ENCODE data around the gene PLCB3. TPM values are rescaled to one million over a fixed set of nuclear protein-coding genes. Genes with fewer than 3 reads are reported as not detected.

Gene PLCB3
- polyA plus RNA-seq, 4 donors, result 11.8 to 17.5 (median 14.8) TPM

DNA sequence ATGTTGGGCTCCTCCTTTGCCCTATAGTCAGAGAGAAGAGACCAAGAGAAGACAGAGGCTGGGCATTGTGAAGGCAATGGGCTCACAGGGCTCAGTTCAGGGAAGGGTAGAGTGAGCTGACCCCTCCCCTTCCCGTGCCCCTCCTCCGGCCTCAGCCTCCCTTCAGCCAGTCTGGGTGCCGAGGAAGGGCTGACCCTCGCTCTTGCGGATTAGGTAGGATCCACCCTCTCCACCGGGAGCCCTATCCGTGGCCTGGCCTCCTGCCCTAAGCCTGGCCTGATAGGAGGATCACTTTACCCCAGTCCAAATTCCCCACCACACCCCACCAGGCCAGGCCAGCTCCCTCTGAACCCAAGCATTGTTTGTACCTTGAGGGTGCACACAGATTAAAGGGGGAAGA is 2.8 kb upstream of the PLCB3 start:
- DNase-seq (ENCODE audit: low read depth in 4 of 4, low spot score in 2 of 4), result no peak

DNA sequence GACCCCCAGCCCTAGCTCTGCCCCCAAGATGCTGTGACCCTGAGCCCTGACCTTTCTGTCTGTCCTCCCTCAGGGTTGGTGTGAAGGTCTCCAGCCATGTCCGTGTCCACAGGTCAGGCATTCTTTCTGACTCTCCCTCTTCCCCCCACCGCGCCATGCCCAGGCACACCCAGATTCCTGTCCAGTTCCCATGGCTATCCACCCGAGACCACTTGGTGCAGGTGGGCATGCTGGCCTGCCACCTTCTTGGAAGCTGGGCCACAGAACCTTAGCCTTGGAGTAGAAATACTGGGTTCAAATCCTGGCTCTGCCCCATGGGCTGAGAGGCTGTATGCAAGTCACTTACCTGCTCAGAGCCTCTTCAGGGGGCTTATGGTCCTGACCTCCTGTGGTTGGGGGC is 2.3 kb upstream of the PLCB3 start:
- DNase-seq (ENCODE audit: low read depth in 4 of 4, low spot score in 2 of 4), result no peak

DNA sequence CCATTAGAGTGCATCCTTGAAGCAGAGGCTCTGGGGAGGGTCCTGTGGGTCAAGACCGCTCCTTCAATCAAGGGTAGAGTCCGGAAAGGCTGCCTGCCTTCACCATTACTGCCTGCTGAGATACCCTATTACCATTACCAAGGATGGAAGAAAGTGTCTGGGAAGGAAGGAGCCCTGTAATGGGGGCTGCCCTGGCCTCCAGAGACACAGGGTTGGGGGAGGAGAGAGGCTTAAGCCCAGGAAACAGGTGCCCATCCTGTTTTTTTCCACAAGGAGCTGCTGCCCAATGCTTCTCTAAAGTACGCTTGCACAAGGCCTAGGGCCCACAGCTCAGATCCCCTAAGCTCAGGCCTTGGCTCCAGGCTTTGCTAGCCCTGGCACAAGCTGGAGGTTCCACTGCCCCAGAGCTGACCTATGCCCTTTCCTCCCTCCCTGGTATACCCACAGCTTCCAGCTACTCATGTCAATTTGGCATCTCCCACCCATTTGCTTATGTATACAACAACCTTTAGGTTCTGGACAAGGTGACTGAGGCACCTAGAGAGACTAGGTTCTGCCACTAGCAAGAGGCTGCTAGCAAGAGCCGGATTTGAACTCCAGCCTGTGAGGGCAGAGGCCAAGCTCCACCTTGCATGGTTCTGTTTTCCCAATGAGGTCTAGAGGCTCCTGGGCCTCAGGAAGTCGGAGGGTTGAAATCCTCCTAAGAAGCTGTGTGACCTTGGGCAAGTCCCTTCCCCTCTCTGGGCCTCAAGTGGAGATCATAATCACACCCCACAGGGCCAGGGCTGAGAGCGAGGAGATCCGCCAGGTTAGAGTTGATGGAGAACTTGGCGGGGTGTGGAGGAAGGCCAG is 1.5 kb upstream of the PLCB3 start:
- DNase-seq (ENCODE audit: low read depth in 4 of 4, low spot score in 2 of 4), result no peak

DNA sequence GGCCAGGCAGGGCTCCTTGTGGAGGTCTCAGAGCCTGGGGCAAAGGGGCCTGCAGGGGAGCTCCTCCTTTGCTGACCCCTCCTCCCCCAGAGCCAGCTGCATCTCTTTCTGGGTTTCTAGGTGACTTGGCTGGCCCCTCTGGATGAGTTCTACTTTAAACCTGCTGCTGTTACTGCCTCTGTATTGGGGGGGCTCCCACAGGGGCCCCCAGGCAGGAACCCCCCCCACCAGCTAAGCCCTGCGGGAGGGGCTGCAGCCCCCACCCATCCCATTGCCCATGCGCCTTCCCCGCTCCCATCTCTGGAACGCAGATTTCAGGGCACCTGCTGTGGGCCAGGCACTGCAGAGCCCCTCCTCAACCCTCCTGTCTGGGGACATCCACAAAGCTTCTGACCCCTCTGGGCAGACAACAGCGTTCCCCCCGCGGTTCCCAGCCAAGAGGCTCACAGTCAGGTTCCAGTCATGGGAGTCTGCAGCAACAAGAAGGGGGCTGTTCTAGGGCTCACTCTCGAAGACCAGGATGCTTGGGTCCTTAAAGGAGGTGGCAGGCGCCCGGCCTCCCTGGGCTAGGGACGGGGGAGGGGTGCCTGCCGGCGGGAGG is 815 bp upstream of the PLCB3 start:
- DNase-seq (ENCODE audit: low read depth in 4 of 4, low spot score in 2 of 4), result no peak

DNA sequence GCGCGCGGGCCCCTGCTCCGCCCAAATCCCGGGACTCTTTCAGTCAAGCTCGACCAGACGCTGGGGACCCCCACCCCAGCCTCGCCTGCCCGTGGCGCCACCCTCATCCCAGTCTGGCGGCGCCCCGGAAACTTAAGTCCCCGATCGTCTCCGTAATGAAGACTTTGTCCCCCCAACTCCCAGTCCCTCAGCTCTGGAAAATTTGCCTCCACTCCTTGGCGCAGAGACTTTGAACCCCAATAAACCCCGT is 348 bp downstream of the PLCB3 start:
- no peak for DNase-seq (ENCODE audit: low read depth in 4 of 4, low spot score in 2 of 4)

DNA sequence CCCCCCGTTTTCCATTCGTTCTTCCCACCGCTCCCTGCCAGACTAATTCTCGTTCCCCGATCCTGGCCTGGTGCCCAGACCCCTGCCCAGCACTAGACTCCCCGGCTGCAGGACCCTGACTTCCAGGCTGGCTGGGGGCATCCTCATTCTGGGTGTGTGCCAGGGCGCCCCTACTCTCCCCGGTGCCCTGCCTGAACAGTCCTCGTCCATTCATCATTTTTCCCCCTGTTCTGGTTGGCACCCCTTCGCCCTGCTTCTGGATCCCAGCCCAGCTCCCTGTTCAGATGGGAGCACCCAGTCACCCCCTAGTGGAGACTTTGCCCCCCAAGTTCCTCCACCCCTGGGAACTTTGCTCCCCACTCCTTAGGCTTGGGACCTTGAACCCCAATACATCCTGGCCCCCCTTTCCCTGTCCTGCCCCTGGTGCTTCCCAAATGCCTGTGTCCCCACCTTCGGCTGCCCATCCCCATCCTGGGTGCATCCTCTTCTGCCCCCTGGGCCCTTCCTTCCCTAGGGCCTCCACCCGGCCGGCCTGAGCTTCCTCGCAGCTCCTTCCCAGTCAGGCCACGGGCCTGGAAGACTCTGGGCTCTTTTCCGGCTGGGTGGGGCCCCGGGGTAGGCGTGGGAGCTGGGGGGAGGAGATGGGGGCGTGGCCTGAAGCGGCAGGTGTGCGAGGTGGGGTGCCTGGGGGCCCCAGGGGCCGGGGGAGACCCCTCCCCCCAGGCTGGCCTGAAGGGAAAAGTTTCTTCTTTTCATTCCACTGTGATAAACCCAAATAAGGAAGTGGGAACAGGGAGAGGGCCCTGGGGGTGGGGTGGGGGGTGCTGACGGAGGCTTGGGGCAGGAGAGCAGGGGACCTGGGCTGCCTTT is 908 bp downstream of the PLCB3 start:
- DNase-seq (ENCODE audit: low read depth in 4 of 4, low spot score in 2 of 4), result no peak

DNA sequence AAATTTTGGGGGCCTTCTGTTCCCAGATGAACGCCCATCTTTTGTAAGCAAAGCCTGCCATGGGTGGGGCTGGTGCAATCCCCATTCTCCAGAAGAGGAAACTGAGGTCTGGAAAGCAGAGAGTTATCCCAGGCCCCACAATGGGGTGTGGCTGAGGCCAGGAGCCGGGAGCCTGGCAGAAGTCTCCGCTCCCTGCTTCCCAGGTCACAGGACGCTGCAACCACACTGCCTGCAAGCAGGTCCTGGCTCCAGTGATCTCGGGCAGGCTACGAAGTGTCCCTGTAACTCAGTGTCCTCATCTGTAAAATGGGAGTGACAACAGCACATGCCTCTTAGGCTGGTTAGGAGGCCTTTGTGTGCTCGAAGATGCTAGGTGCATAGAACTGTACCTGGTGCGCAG is 1.7 kb downstream of the PLCB3 start:
- no peak for DNase-seq (ENCODE audit: low read depth in 4 of 4, low spot score in 2 of 4)

DNA sequence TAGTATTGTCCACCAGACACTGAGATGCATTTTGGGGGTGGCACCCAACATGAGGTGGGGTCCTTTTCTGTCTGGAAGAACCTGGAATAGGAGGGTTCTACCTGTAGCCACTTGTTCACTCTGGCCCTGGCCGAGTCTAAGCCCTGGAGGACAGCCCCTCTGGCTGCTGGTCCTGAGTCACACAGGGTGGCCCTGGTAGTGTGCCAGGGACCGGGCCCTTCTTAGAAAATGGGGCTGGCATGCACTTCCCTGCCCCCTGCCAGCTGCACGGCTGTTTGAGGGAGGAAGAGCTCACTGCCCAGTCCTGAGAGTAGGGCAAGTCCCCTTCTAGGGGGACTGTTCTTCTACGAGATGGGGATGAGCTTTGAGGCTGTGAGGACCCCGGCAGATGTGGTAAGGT is 2.2 kb downstream of the PLCB3 start:
- no peak for DNase-seq (ENCODE audit: low read depth in 4 of 4, low spot score in 2 of 4)

DNA sequence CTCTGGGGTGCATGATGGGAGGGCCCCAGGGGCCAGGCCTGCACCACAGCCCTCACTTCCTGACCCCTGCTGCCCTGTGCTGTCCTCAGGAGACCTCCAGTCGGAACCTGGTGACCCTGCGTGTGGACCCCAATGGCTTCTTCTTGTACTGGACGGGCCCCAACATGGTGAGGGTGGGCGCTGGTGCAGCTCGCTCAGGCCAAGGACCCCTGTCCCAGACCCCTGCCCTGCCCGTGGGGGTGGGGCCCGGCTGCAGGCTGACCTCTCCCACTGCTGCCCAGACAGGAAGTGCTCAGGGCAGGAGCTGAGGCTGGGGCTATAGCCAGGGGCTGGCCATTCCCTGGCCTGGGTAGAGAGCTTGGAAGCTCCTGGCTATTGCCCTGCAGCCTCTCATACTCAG is 3.0 kb downstream of the PLCB3 start:
- no peak for DNase-seq (ENCODE audit: low read depth in 4 of 4, low spot score in 2 of 4)

DNA sequence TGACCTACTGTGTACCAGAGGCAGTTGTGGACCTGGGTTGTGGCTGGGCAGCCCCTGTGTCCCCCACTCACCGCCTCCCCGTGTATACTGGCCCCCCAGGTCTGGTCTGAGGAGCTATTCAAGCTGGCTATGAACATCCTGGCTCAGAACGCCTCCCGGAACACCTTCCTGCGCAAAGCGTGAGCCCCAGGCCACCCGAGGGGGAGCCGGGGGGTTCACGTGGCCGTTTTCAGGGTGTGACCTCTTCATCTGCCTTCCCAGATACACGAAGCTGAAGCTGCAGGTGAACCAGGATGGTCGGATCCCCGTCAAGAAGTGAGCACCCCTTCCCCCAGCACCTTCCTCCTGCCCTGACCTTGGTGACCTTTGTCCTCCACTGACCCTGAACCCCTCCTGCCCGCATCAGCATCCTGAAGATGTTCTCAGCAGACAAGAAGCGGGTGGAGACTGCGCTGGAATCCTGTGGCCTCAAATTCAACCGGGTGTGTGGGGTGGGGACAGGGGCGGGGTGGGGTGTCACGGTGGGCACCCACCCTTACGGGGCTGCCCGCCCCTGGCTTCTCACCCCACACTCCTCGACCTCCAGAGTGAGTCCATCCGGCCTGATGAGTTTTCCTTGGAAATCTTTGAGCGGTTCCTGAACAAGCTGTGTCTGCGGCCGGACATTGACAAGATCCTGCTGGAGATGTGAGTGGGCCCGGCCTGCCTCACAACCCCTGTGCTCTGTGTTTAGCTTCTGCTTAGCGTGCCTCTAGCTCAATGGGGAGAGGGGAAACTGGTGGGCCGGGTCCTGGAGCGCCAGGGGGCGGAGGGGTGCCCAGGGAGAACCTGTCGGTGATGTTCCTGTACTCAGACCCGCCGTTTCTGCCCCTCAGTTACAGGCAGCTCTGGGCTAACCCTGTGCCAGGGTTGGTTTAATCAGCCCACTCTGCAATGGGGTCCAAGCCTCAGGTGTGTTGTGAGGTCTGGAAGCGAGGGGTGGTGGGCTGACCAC is 4.1 kb downstream of the PLCB3 start:
- no peak for DNase-seq (ENCODE audit: low read depth in 4 of 4, low spot score in 2 of 4)

DNA sequence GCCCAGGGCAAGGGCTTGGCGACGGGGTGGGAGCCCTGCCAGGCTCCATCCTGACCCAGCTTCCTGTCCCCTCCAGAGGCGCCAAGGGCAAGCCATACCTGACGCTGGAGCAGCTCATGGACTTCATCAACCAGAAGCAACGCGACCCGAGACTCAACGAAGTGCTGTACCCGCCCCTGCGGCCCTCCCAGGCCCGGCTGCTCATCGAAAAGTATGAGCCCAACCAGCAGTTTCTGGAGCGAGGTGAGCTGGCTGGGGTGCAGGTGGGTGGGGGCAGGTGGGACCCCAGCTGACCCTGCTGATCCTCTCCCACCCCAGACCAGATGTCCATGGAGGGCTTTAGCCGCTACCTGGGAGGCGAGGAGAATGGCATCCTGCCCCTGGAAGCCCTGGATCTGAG is 5.0 kb downstream of the PLCB3 start:
- DNase-seq (ENCODE audit: low read depth in 4 of 4, low spot score in 2 of 4), result no peak

DNA sequence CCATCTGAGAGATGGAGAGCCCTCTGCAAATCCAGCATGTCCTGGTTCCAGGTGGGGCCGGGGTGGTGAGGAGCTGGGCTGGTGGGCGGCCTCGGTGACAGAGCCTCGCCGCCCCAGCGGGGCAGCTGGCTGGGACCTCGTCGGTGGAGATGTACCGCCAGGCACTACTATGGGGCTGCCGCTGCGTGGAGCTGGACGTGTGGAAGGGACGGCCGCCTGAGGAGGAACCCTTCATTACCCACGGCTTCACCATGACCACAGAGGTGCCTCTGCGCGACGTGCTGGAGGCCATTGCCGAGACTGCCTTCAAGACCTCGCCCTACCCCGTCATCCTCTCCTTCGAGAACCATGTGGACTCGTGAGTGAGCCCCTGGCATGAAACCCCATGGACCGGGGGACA is 7.0 kb downstream of the PLCB3 start:
- no peak for DNase-seq (ENCODE audit: low read depth in 4 of 4, low spot score in 2 of 4)

DNA sequence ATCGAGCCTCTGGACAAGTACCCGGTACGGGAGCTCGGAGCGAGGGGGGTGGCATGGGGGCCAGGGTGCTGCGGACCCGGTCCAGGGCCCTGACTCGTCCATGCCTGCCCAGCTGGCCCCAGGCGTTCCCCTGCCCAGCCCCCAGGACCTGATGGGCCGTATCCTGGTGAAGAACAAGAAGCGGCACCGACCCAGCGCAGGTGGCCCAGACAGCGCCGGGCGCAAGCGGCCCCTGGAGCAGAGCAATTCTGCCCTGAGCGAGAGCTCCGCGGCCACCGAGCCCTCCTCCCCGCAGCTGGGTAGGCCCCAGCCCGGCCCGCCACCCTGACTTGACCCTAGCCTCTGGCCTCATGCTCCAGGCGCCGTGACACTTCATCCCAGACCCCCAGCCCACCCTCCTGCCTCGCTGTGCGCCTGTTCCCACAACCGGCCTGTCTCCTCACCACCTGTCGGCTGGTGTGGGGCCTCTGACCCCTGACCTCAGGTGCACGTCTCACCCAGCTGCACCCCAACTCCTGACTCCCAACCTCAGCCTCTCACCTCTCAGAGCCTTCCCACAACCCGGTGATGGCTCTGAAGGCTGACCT is 7.7 kb downstream of the PLCB3 start:
- no peak for DNase-seq (ENCODE audit: low read depth in 4 of 4, low spot score in 2 of 4)

DNA sequence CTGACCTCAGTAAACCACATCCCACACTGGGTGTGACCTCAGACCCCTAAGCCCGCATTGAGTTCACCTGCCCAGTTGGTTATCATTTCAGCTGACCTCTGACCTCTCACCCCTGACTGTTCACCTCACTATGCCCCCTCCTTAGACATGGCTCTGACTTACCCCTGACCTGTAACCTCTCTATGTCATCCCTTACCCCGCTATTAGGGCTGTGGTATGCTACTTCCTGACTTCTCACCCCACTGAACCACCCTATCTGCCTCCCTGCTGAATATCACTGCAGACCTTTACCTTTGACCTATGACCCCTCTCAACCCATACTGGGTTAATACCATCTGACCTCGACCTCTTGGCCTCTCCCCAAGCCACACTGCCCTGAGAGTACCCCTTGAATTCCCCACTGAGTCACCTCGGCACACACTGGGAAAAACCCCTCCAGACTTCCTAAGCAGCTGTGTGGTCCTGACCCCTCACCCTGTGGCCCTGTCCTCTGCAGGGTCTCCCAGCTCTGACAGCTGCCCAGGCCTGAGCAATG is 8.3 kb downstream of the PLCB3 start:
- DNase-seq (ENCODE audit: low read depth in 4 of 4, low spot score in 2 of 4), result no peak

DNA sequence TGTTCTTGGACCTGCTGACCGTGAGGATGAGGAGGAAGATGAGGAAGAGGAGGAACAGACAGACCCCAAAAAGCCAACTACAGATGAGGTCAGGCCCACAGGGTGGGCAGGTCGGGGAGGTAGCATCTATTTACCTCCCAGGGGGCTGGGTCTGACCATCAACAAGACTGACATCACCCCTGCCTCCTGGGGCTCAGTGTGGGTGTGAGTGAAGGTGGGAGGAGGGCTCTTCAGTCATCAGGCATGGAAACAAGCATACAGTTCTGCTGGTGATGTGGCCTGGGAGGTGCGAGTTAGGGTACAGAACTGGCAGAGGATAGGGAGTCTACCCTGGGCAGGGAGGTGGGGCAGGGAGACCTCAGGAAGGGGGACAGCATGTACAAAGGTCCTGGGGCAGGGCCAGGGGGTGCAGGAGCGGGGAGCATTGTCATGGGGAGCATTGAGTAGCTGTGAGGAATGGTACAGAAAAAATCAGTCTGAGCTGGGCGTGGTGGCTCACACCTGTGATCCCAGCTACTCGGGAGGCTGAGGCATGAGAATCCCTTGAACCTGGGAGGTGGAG is 8.9 kb downstream of the PLCB3 start:
- no peak for DNase-seq (ENCODE audit: low read depth in 4 of 4, low spot score in 2 of 4)

DNA sequence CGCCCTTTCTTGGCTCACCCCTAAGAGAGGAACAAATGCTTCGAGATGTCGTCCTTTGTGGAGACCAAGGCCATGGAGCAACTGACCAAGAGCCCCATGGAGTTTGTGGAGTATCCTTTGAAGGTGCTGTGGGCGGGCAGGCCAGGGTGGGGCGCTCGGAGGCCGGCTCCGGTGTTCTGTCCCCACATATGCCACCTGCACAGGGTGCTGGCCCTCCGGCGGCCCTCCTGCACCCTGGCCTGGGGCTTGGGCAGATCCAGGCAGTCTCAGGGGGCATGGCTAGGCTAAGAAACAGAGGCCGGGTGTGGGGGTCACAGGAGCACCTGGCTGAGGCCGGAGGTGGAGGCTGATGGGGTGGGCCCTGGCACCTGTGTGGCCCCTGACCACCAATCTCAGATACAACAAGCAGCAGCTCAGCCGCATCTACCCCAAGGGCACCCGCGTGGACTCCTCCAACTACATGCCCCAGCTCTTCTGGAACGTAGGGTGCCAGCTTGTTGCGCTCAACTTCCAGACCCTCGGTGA is 10.3 kb downstream of the PLCB3 start:
- no peak for DNase-seq (ENCODE audit: low read depth in 4 of 4, low spot score in 2 of 4)

DNA sequence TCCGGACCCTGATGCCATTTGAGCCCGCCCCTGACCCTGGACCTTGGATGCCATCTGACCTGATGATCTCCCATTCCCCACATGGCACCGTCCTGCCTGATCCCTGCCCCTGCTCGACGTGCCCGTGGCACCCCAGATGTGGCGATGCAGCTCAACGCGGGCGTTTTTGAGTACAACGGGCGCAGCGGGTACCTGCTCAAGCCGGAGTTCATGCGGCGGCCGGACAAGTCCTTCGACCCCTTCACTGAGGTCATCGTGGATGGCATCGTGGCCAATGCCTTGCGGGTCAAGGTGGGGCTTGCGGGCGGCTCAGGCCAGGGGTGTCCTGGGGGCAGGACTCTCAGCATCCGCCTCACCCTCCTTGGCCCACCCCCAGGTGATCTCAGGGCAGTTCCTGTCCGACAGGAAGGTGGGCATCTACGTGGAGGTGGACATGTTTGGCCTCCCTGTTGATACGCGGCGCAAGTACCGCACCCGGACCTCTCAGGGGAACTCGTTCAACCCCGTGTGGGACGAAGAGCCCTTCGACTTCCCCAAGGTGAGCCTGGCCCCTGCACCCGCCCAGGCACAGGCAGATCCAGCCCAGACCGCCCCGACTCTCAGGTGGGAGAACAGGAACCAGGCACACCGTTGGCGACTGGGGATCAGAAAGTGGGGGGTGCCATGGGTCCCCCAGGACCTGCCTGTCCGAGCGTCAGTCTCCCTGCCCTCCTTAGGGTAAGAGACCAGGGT is 11.1 kb downstream of the PLCB3 start:
- no peak for DNase-seq (ENCODE audit: low read depth in 4 of 4, low spot score in 2 of 4)

DNA sequence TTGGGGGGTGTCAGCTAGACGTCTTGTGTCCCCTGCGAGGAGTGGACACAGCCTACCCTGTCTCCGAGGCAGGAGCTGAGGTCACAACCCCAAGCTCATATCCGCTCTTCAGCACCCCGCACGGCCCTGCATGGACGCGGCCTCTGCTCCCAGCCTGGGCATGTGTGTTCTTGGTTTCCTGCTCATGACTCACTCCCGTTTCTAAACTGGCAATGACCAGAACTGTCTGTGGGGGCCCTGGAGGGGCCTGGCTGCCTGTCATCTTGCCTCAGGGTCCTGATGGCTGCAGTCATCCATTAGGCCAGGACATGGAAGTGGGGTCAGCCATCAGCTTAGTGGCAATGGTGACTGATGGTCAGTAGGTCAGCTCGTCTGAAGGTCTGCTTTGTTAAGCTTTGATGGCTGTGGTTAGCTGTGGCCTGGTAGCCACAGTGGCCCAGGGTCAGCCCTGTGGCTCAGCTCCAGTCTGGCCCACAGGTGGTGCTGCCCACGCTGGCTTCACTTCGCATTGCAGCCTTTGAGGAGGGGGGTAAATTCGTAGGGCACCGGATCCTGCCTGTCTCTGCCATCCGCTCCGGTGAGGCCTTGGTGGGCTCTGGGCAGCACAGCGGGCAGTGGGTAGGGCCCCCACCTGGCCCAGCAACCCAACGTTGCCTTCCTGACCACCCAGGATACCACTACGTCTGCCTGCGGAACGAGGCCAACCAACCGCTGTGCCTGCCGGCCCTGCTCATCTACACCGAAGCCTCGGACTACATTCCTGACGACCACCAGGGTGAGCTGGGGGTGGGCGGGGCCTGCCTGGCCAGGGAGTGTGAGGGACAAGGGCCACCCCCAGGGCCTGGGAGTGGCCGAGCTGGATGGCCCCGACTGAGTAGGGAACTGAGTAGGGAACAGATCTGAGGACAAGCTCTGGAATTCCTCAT is 12.0 kb downstream of the PLCB3 start:
- DNase-seq (ENCODE audit: low read depth in 4 of 4, low spot score in 2 of 4), result no peak
